Left lung (tissue), 10 donors: ENCODE data around the gene RFC4. TPM values are rescaled to one million over a fixed set of nuclear protein-coding genes. Genes with fewer than 3 reads are reported as not detected.

ENCODE experiments used
- ATAC-seq: fragments of 200-7000 bp; cut with Tn5 transposase; one replicate; pipeline ENCODE4 v1.9.1; 2020; ENCODE audit warnings: moderate library complexity
- DNase-seq, 4 donors: peaks; one replicate each; pipeline ENCODE4 v3.0.0-alpha.2; 2013 to 2020
- H3K27ac ChIP-seq, 2 donors: fragments of 200-600 bp; sonication (generic) in 1 of 2; one replicate each; pipeline versions ENCODE4 v1.5.0 to v1.8.0; 2020 to 2021
- H3K27me3 ChIP-seq, 2 donors: fragments of 200-600 bp; sonication (generic) in 1 of 2; one replicate each; pipeline versions ENCODE4 v1.5.0 to v1.8.0; 2020 to 2021
- H3K36me3 ChIP-seq, 2 donors: fragments of 200-600 bp; sonication (generic) in 1 of 2; one replicate each; pipeline versions ENCODE4 v1.5.0 to v1.8.0; 2020 to 2021
- H3K4me1 ChIP-seq, 2 donors: fragments of 200-600 bp; one replicate each; pipeline ENCODE4 v1.8.0; 2021
- H3K4me3 ChIP-seq, 2 donors: fragments of 200-600 bp; sonication (generic) in 1 of 2; one replicate each; pipeline versions ENCODE4 v1.5.0 to v1.8.0; 2020 to 2021; ENCODE audit warnings: mild to moderate bottlenecking in 1 of 2
- H3K9me3 ChIP-seq, 2 donors: fragments of 200-600 bp; sonication (generic) in 1 of 2; one replicate each; pipeline versions ENCODE4 v1.5.0 to v1.8.0; 2020 to 2021
- intact Hi-C, 2 donors: fragments of 100-400 bp; cut with DNase I; formaldehyde crosslinking; loops; one replicate each; pipeline versions ENCODE4 v1.11.2 to v1.14.2; 2022
- polyA plus RNA-seq, 6 donors: library from polyadenylated mRNA; unstranded; fragments of 120-200 nt; gene quantifications; one replicate each; pipeline ENCODE4 v1.2.1, GENCODE V29; 2013; ENCODE audit not compliant: insufficient read length in 6 of 6
- total RNA-seq, 2 donors: library from RNA; stranded (reverse); fragmentation: NEBNext Ultra II Directional; extraction: Animal tissue kit (Norgen Biotek cat#: 25700); gene quantifications; one replicate each; pipeline ENCODE4 v1.2.1, GENCODE V29; 2021
- TF ChIP-seq, protein P1 (sequence below), 2 donors: fragments of 200-600 bp; sonication (generic) in 1 of 2; IDR thresholded peaks; one replicate each; pipeline versions ENCODE4 v1.5.0 to v1.8.0; 2021; ENCODE audit warnings: antibody characterized with exemption in 2 of 2
- donor health status: DM: no; HTN: yes; CAD: no.
- donor health status: DM: no; HTN: no; CAD: no.

The RFC4 gene
- total and polyA plus RNA-seq, 8 donors, result 12.9 to 55.0 (median 41.5) TPM

DNA sequence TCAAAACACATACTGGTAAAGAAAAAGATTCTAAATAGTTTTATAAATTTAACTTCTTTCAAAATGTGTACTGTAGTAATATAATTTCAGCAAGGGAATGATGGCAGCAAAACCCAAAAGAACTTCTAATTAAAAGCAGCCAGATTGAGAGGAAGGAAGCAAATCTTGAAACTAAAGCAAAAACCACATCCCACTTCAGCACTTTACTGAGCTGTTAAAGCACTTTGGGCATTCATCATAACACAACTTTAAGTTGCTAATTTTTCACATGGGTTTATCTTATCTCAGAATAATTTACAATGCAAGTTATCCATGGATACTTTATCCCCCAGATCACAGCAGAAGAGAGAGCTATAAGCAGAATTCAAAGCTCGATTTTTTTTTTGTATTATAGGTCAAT, 6.0 kb downstream of the RFC4 start:
- DNase-seq (no peak), ATAC-seq (no peak)
- Histone ChIP-seq H3K4me3 (no peak overlapping the region), H3K36me3 (peaks cover 0 to 48% of the 10 kb centered on the region in 2 donors), H3K27me3 (no peaks in the 10 kb centered on the region), H3K9me3 (no peaks in the 10 kb centered on the region), H3K4me1 (peaks cover 0 to 5% of the 10 kb centered on the region in 2 donors), H3K27ac (no peak overlapping the region)
- TF ChIP-seq, protein P1, sequence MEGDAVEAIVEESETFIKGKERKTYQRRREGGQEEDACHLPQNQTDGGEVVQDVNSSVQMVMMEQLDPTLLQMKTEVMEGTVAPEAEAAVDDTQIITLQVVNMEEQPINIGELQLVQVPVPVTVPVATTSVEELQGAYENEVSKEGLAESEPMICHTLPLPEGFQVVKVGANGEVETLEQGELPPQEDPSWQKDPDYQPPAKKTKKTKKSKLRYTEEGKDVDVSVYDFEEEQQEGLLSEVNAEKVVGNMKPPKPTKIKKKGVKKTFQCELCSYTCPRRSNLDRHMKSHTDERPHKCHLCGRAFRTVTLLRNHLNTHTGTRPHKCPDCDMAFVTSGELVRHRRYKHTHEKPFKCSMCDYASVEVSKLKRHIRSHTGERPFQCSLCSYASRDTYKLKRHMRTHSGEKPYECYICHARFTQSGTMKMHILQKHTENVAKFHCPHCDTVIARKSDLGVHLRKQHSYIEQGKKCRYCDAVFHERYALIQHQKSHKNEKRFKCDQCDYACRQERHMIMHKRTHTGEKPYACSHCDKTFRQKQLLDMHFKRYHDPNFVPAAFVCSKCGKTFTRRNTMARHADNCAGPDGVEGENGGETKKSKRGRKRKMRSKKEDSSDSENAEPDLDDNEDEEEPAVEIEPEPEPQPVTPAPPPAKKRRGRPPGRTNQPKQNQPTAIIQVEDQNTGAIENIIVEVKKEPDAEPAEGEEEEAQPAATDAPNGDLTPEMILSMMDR (IDR thresholded peaks at IDR 0.05), result no peak
- intact Hi-C loops, result no loop called here

DNA sequence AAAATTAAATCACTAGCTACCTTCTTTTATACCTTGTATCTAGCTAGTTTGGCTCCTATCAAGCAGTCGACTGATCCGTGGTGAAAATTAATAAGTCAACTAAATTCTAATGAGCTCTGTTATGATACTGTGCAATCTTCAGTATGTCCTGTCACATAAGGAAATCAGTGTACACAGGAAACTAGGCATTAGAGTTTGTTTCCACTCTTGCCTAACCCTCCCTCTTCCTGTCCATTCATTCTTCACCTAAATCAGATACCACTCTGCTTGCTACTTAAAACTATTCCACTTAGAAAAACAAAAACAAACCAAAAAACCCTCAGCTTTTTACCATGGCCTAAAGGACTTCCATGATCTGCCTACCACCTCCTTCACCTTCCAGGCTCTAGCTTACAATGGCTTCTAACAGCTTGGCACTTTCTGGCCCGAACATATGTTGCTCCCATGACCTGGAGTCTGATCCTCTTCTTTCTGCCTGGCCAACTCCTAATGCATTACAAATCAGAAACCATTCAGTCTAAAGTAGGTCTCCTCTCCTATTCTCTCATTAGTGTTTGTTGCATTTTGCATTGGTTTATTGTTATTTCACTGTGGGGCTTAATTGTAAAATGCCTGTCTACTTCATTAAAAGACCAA, 7.9 kb downstream of the RFC4 start:
- Histone ChIP-seq H3K36me3 (peaks cover 0 to 55% of the 10 kb centered on the region in 2 donors), H3K27ac (no peak overlapping the region), H3K27me3 (no peaks in the 10 kb centered on the region), H3K4me1 (no peaks in the 10 kb centered on the region), H3K4me3 (no peak overlapping the region), H3K9me3 (no peaks in the 10 kb centered on the region)
- DNase-seq (no peak), ATAC-seq (no peak)
- intact Hi-C loops, result no loop called here
- TF ChIP-seq, protein P1 (IDR thresholded peaks at IDR 0.05), result no peak

DNA sequence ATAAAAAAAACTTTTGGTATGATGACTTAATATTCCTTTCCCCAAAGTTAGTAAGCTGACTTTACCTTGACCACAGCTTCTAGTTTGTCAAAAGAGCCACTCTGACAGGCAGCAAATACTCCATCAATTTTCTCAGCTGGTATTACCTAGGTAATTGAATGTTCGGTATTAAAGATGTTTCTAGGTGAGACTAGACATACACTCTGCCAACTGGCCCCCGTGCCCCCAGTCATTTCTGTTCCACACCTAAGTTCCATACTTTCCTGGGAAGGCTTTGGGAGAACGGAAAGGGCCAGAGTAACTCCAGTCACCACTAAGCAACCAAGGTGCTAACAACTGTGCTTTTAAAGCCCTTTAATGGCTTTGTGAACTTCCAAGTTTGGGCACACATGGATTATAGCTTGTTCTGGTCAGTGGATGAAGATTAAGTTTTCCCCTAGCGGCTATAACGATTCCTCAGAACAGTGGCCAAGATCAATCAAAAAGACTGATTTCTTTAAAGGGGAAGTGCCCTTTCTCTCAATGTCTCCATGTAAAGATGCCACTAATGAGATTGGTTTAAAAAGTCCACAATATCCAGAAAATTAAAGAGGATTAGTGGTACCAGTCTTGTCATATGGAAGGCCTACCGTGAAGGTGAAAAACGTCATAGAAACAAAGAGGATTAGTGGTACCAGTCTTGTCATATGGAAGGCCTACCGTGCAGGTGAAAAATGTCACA, 15.9 kb downstream of the RFC4 start:
- intact Hi-C loops, result no loop called here
- H3K36me3 ChIP-seq, result peaks cover under 1 to 75% of the 10 kb centered on the region in 2 donors
- peaks cover 19 to 43% of the 10 kb centered on the region in 2 donors for H3K4me1 ChIP-seq
- no peak overlapping the region for H3K27ac ChIP-seq
- no peaks in the 10 kb centered on the region for H3K9me3 ChIP-seq
- ATAC-seq (no peak), DNase-seq (no peak)
- TF ChIP-seq, protein P1 (IDR thresholded peaks at IDR 0.05), result no peak
- H3K27me3 ChIP-seq, result no peaks in the 10 kb centered on the region
- H3K4me3 ChIP-seq, result no peak overlapping the region

DNA sequence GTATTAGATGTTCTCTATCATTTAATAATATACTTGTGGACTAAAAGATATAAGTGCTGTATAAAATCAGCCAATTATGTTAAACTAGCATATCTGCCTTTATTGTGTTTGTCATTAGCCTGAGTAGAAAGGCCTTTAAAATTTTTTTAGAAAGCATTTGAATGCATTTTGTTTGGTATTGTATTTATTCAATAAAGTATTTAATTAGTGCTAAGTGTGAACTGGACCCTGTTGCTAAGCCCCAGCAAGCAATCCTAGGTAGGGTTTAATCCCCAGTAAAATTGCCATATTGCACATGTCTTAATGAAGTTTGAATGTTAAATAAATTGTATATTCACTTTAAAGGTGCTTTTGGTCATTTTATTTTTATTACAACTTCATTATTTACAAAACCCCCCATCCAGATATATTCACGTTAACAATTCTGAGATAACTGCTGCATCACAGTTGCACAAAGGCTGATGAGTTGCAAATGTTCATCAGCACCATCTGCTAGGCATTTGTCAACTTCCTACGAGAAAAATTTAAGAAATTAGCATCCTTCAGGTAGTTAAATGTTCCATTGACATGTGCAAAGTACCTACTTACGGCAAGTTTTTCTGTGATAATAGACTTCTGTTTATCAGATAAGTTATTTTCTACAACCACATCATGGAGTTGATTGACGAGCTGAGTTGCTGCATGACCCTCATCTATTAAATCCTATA, 16.6 kb downstream of the RFC4 start:
- Histone ChIP-seq H3K9me3 (no peaks in the 10 kb centered on the region), H3K36me3 (peaks cover 7 to 78% of the 10 kb centered on the region in 2 donors), H3K27me3 (no peaks in the 10 kb centered on the region), H3K27ac (no peak overlapping the region), H3K4me1 (peaks cover 20 to 50% of the 10 kb centered on the region in 2 donors), H3K4me3 (no peak overlapping the region)
- DNase-seq (no peak), ATAC-seq (no peak)
- intact Hi-C loops, result no loop called here
- TF ChIP-seq, protein P1 (IDR thresholded peaks at IDR 0.05), result no peak
